ENCODE results near the gene TMEM141.
"Not testable (repeated sequence)": the region's sequence is repeated elsewhere in the genome, so short reads cannot be mapped to it uniquely, and the experiment has no call there.

Gene TMEM141

GRCh38 chr9:136773386-136774044 lies 17.6 kb upstream of the TMEM141 start:
- no peak for DNase-seq (ENCODE audit: low spot score)

DNA sequence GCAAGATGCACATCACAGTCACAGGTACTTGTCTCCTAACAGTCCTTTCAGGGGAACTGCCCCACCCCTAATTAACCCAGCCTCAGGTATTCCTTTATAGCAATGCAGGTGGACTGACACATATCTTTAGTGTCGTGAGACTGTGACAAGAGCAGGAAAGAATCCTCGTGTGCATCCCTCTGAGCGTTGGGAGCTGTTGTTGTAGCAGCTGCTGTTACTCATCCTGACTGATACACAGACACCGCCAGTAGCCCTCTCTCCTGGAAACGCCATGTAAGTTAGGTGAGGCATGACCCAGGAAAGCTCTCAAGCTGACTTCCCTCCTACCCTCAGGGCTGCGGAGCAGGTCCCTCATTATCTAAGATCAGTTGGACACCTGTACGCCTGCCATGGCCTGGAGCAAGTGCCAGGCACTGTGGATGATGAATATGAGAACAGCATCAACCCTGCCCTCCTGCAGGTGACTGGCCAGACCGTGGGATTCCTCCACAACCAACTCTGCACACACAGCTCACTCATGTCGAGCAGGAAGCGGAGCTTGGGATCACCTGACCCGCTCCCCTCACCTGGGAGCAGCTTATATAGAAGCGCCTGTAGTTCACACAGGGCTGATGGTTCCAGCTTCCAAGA lies 16.6 kb upstream of the TMEM141 start:
- DNase-seq (ENCODE audit: low spot score), result no peak

DNA sequence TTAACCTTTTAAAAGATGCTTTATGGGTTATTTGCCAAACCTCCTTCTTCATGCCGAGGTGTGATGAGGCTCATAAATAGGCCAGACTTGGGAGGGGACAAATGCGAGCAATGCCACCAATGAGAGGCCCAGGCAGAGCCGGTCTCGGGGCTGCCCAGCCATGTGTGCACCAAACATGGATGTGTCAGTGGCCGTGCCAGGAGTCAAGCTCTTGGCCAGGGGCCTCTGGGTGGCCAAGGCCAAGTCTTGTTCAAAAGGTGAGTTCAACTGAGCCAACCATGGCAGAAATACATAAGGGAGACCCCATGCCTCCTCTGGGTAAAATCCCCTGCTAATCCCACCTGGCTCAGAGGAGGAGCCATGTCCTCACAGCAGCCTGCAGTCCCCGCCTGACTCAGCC lies 16.0 kb upstream of the TMEM141 start:
- DNase-seq (ENCODE audit: low spot score), result no peak

DNA sequence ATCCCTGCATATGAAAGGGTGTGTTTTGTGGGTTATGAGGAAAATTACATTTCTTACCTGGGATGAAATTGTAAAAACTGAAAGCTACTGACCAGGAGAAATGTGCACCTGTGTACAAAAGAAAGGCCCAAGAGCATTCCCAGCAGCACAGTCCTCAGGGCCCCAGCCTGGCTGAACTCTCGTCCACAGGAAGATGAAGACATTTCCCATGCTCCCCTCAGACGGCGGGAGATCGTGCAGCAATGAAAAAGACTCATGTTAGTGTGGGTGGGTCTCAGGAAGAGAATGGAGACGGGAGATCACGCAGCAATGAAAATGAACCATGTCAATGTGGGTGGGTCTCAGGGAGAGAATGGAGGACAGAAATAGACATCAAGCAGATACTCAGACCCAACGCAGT lies 14.2 kb upstream of the TMEM141 start:
- no peak for DNase-seq (ENCODE audit: low spot score)

DNA sequence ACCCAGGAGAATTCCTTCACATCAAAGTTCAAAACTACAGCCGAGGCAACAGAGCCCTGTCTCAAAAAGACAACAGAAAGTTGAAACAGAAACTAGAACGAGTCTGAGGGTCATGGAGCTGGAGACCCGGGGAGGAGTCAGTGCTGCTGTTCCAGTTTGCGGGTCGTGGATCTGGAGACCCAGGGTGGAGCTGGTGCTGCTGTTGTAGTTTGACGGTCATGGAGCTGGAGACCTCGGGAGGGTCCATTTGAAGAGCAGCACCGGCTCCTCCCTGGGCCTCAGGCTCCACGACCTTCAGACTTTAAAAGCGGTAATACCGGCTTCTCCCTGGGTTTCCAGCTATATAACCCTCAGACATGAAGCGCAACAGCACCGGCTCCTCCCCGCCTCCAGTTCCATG lies 13.8 kb upstream of the TMEM141 start:
- DNase-seq (ENCODE audit: low spot score), result no peak

DNA sequence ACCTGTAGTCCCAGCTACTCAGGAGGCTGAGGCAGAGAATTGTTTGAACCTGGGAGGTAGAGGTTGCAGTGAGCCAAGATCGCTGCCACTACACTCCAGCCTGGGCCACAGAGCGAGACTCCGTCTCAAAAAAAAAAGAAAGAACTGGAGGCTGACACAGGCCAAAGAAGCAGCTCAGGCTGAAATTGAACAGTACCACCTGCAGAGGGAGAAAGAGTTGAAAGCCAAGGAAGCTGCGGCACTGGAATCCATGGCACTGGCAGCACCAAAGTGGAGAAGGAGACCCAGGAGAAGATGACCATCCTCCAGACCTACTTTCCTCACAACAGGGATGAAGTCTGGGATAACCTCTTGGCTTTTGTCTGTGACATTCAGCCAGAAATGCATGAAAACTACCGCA lies 11.3 kb upstream of the TMEM141 start:
- no peak for DNase-seq (ENCODE audit: low spot score)

- no peak for DNase-seq (ENCODE audit: low spot score)
Observed at GRCh38 chr9:136782452-136782851, 8.7 kb upstream of the TMEM141 start.

- DNase-seq (ENCODE audit: low spot score), result no peak
Observed at GRCh38 chr9:136784249-136784996, 6.7 kb upstream of the TMEM141 start.

- no peak for DNase-seq (ENCODE audit: low spot score)
Observed at GRCh38 chr9:136784997-136785361, 6.2 kb upstream of the TMEM141 start.

GRCh38 chr9:136785565-136786355 lies 5.4 kb upstream of the TMEM141 start:
- not testable (repeated sequence) for DNase-seq (ENCODE audit: low spot score)

- peak; percentile 86 for DNase-seq (ENCODE audit: low spot score)
Observed at GRCh38 chr9:136786451-136786850, 4.7 kb upstream of the TMEM141 start.

GRCh38 chr9:136786983-136787382 lies 4.2 kb upstream of the TMEM141 start:
- peak; percentile 44 for DNase-seq (ENCODE audit: low spot score)

DNA sequence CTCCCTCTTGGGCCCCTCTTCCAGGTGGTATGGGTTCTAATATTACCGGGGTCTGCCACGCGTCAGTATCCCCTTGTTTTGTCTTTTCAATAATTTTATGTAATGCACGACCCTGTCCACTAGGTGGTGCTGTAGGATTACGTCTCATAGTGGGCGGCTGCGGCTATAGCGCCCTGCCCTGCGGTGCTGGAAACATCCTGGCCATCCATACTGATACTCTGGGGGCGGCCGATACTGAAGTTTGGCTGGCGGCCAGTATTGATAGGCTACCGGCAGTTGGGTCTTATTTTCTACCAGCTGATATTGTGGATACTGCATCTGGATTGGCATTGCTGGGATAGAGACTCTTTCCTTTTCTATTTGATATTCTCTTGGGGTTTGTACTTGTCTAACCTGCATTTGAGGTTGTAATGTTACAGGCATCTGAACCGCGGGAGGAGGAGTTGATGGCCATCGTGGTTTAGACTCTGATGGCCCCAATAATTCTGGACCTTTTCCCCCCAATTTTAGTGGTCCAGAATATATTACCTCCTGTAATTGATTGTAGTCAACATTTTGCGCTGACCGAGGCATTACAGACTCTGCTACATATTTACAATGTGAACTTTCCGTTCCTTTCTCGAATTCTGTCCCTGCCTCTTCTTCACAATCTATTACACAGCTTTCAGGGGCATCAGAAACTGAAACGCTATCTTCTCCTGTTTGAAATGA lies 3.3 kb upstream of the TMEM141 start:
- DNase-seq (ENCODE audit: low spot score), result peak; percentile 81

DNA sequence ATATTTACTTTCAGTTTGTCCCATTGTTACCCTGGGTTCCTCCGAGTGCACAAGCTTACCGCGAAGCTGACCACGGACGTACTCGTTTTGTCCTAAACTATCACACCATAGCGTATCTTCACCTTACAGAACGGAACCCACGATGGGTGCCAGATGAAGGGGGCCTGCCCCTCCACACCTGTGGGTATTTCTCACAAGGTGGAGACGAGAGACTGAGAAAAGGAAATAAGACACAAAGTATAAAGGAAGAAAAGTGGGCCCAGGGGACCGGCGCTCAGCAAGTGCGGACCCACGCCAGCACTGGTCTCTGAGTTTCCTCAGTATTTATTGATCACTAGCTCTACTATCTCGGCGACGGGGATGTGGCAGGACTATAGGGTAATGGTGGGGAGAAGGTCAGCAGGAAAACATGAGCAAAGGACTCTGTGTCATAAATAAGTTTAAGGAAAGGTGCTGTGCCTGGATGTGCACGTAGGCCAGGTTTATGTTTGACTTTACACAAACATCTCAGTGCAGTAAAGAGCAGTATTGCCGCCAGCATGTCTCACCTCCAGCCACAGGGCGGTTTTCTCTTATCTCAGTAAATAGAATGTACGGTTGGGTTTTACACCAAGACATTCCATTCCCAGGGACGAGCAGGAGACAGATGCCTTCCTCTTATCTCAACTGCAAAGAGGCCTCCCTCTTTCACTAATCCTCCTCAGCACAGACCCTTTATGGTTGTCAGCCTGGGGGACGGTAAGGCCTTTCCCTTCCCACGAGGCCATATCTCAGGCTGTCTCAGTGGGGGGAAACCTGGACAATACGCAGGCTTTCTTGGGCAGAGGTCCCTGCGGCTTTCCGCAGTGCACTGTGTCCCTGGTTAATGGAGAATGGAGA lies 2.3 kb upstream of the TMEM141 start:
- not testable (repeated sequence) for DNase-seq (ENCODE audit: low spot score)

DNA sequence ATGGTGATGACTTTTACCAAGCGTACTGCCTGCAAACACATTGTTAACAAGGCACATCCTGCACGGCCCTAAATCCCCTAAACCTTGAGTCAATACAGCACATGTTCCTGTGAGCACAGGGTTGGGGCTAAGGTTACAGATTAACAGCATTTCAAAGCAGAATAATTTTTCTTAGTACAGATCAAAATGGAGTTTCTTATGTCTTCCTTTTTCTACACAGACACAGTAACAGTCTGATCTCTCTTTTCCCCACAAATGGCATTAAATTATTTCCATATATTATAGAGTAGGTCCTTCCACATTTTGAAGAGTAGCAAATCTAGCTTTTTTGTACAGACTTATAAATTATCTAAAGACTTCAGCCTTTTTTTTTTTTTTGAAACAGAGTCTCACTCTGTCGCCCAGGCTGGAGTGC lies 1.6 kb upstream of the TMEM141 start:
- DNase-seq (ENCODE audit: low spot score), result no peak

- no peak for DNase-seq (ENCODE audit: low spot score)
Observed at GRCh38 chr9:136791516-136792276, 552 bp downstream of the TMEM141 start.

DNA sequence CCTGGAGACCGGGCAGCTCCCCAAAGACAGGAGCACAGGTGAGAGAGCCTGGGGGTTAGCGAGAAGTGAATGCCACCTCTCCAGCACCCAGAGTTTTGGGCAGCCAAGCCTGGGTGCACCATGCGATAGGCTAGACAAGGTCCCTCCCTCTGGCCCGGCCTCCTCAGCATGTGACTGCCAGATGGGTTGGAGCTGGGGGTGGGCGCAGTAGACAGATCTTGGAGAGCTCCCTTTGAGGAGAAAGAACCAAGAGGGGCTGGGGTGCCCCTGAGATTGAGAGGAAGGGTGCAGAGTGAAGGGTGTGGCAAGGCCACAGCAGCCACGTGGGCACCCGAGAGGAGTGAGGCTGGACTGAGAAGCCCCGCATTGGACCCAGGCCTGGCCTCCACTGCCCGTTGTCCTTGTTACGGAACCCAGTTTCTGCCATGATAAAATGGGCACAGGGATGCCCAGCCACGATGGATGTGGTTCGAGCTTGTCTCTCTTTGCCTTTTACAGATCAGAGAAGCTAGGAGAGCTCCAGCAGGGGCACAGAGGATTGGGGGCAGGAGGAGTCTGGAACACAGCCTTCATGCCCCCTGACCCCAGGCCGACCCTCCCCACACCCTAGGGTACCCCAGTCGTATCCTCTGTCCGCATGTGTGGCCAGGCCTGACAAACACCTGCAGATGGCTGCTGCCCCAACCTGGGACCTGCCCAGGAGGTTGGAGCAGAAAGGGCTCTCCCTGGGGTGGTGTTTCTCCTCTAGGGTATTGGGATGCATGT lies 1.4 kb downstream of the TMEM141 start:
- no peak for DNase-seq (ENCODE audit: low spot score)

GRCh38 chr9:136793086-136793946 lies 2.2 kb downstream of the TMEM141 start:
- DNase-seq (ENCODE audit: low spot score), result no peak

Data from globus pallidus (tissue), 1 donor.